SU-DHL-6 (cell line): Measurements from ENCODE around the gene BRCA1.

Experiments
- EZH2phosphoT487 ChIP-seq: fragments of 200-600 bp; sonication (generic), shearing (Covaris generic); conservative IDR thresholded peaks from 2 replicates; pipeline ENCODE4 v1.6.1; 2018; ENCODE audit warnings: mild to moderate bottlenecking, antibody characterized with exemption, low read length, moderate library complexity, mixed read lengths
- TF ChIP-seq, protein P1 (sequence below): fragments of 200-600 bp; sonication (generic); IDR thresholded peaks from one replicate; pipeline ENCODE4 v1.5.1; 2017; ENCODE audit warnings: antibody characterized with exemption, mild to moderate bottlenecking, low read length, moderate library complexity; ENCODE audit not compliant: insufficient read depth, poor library complexity, severe bottlenecking

DNA sequence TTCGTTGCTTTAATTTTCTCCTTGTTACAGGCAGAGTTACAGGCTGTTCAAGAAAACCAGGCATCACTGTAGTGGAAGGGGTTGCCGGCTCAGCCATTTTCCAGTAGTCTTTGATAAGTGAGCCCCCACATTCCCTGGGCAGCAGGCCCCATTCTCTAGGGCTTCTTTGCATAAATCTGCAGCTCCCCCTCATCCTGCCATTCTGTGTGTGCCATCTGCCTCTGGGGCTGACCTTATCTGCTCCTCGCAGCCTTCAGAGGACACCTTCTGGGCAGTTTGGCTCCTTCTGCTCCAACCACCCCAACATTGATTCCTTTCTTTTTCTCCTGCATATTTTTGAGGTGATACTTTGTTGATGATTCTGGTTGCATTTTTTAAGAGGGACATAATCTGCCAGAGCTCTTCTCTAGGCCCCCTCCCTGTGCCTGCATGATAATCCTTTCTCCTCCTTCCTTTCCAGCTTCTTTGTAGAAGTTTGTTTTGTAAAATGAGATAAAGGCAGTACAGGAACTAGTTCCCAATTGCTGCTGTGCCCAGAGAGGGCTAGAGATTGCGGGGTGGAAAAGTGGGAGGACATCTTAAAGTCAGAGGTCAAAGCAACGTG is 83.0 kb downstream of the BRCA1 start:
- TF ChIP-seq, protein P1, sequence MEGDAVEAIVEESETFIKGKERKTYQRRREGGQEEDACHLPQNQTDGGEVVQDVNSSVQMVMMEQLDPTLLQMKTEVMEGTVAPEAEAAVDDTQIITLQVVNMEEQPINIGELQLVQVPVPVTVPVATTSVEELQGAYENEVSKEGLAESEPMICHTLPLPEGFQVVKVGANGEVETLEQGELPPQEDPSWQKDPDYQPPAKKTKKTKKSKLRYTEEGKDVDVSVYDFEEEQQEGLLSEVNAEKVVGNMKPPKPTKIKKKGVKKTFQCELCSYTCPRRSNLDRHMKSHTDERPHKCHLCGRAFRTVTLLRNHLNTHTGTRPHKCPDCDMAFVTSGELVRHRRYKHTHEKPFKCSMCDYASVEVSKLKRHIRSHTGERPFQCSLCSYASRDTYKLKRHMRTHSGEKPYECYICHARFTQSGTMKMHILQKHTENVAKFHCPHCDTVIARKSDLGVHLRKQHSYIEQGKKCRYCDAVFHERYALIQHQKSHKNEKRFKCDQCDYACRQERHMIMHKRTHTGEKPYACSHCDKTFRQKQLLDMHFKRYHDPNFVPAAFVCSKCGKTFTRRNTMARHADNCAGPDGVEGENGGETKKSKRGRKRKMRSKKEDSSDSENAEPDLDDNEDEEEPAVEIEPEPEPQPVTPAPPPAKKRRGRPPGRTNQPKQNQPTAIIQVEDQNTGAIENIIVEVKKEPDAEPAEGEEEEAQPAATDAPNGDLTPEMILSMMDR = no peak
- no peak for TF ChIP-seq EZH2phosphoT487
